OCI-LY7 (cell line): ENCODE measurements around the gene SEM1. TPM values are rescaled to one million over a fixed set of nuclear protein-coding genes. Genes with fewer than 3 reads are reported as not detected.

Experiments
- BruUV-seq: library from RNA; stranded (reverse); fragments of 400-500 nt; replicated peaks from 2 replicates; lab custom pipeline; 2021; lab: Mats Ljungman, UMichigan
- CTCF ChIA-PET: fragments of 300-600 bp; sonication (Branson Sonifier 250); formaldehyde crosslinking; loops from one replicate; lab custom pipeline; 2022; ENCODE audit warnings: antibody characterized with exemption; ENCODE audit not compliant: unreplicated experiment; lab: Charles Lee
- POLR2A ChIA-PET: fragments of 300-600 bp; sonication (Branson Sonifier 250); formaldehyde crosslinking; loops from one replicate; lab custom pipeline; 2022; ENCODE audit warnings: antibody characterized with exemption; lab: Charles Lee
- DNase-seq: peaks from one replicate; pipeline ENCODE4 v3.0.0-alpha.2; 2015; ENCODE audit warnings: low spot score
- H2AFZ ChIP-seq: fragments of 200-600 bp; sonication (generic), shearing (Covaris generic); 2 replicates; pipeline ENCODE4 v1.6.1; 2014; ENCODE audit warnings: mild to moderate bottlenecking, antibody characterized with exemption, low read length, moderate library complexity
- H3K27ac ChIP-seq: fragments of 200-600 bp; sonication (generic); 2 replicates; pipeline ENCODE4 v1.5.1; 2014; ENCODE audit warnings: mixed run types, low read depth, mild to moderate bottlenecking, moderate library complexity, low read length, inconsistent platforms; ENCODE audit not compliant: poor library complexity, severe bottlenecking
- H3K36me3 ChIP-seq: fragments of 200-600 bp; sonication (generic); 2 replicates; pipeline ENCODE4 v1.6.1; 2014; ENCODE audit warnings: mild to moderate bottlenecking, antibody characterized with exemption, low read length, moderate library complexity, mixed read lengths; ENCODE audit not compliant: insufficient read depth
- H3K4me1 ChIP-seq: fragments of 200-600 bp; sonication (generic); 2 replicates; pipeline ENCODE4 v1.5.1; 2014; ENCODE audit warnings: mild to moderate bottlenecking, low read length; ENCODE audit not compliant: insufficient read depth, poor library complexity, severe bottlenecking
- H3K4me2 ChIP-seq: fragments of 200-600 bp; sonication (generic); 2 replicates; pipeline ENCODE4 v1.6.1; 2014; ENCODE audit warnings: mild to moderate bottlenecking, low read length
- H3K4me3 ChIP-seq: fragments of 200-600 bp; sonication (generic); 2 replicates; pipeline ENCODE4 v1.5.1; 2014; ENCODE audit warnings: mild to moderate bottlenecking, low read depth, low read length; ENCODE audit not compliant: poor library complexity, severe bottlenecking
- H3K79me2 ChIP-seq: fragments of 200-600 bp; sonication (generic); 2 replicates; pipeline ENCODE4 v1.6.1; 2016; ENCODE audit warnings: low read depth, mild to moderate bottlenecking, low read length, moderate library complexity, mixed read lengths; ENCODE audit not compliant: insufficient read depth
- H3K9me2 ChIP-seq: fragments of 200-600 bp; sonication (generic); 2 replicates; pipeline ENCODE4 v1.6.1; 2016; ENCODE audit warnings: mild to moderate bottlenecking, low read length, mixed read lengths; ENCODE audit not compliant: insufficient read depth
- H3K9me3 ChIP-seq: fragments of 200-600 bp; sonication (generic); 2 replicates; pipeline ENCODE4 v1.6.1; 2014; ENCODE audit warnings: mild to moderate bottlenecking, mixed run types, low read length, mixed read lengths
- H4K20me1 ChIP-seq: fragments of 200-600 bp; sonication (generic); 2 replicates; pipeline ENCODE4 v1.6.1; 2014; ENCODE audit warnings: mild to moderate bottlenecking, antibody characterized with exemption, low read length, moderate library complexity, mixed read lengths; ENCODE audit not compliant: insufficient read depth
- CTCF ChIP-seq: fragments of 200-600 bp; sonication (generic); conservative IDR thresholded peaks from 2 replicates; pipeline ENCODE4 v1.5.1; 2014; ENCODE audit warnings: mild to moderate bottlenecking, antibody characterized with exemption, low read length, moderate library complexity, mixed read lengths
- EZH2phosphoT487 ChIP-seq: fragments of 200-600 bp; sonication (generic); IDR thresholded peaks from 2 replicates; pipeline ENCODE4 v1.6.1; 2018; ENCODE audit warnings: low read depth, borderline replicate concordance, mild to moderate bottlenecking, mixed run types, antibody characterized with exemption, low read length, moderate library complexity, mixed read lengths
- intact Hi-C: fragments of 100-400 bp; cut with micrococcal nuclease; formaldehyde crosslinking; loops from one replicate; pipeline ENCODE4 v1.10.0; 2022; ENCODE audit not compliant: unreplicated experiment
- total RNA-seq, 2 experiments: library from RNA; depleted of rRNA in 1 of 2; stranded (reverse); fragments of >200 nt in 1 of 2; shearing (Covaris generic) in 1 of 2; gene quantifications; 2 replicates each; pipeline ENCODE4 v1.2.3, GENCODE V29; 2014 to 2022

Gene SEM1
- total RNA-seq, 2 experiments from 2014 or later = 75.9 to 89.8 TPM

GRCh38 chr7:96720843-96721242, 11.2 kb upstream of the SEM1 start:
- H3K4me1 ChIP-seq = no peaks in the 10 kb centered on the region
- no peak overlapping the region for H3K4me2 ChIP-seq
- intact Hi-C loops = no loop called here
- TF ChIP-seq CTCF (no peak), EZH2phosphoT487 (no peak)
- no peak overlapping the region for H3K4me3 ChIP-seq
- POLR2A ChIA-PET = no interaction called here
- no peaks in the 10 kb centered on the region for H4K20me1 ChIP-seq
- H3K9me2 ChIP-seq = no peaks in the 10 kb centered on the region
- H3K79me2 ChIP-seq = no peaks in the 10 kb centered on the region
- no peak overlapping the region for H2AFZ ChIP-seq
- H3K27ac ChIP-seq = no peak overlapping the region
- no peaks in the 10 kb centered on the region for H3K36me3 ChIP-seq
- DNase-seq = no peak
- H3K9me3 ChIP-seq = no peaks in the 10 kb centered on the region; the same call in 1 of the 2 replicates
- no TSS peak for BruUV-seq
- CTCF ChIA-PET = no interaction called here

GRCh38 chr7:96719164-96719563, 9.5 kb upstream of the SEM1 start:
- ChIA-PET POLR2A (interaction anchor here (0.5 to 0.6 kb wide), 2 partner anchors 14 to 914 kb away, joined by 3 to 4 read pairs; no protein-coding TSS in a partner anchor), CTCF (no interaction called here)
- Histone ChIP-seq H3K9me3 (no peaks in the 10 kb centered on the region; the same call in 1 of the 2 replicates), H3K4me1 (no peaks in the 10 kb centered on the region), H3K4me2 (no peak overlapping the region), H2AFZ (no peak overlapping the region), H3K9me2 (no peaks in the 10 kb centered on the region), H3K79me2 (no peaks in the 10 kb centered on the region), H4K20me1 (no peaks in the 10 kb centered on the region), H3K27ac (no peak overlapping the region), H3K36me3 (no peaks in the 10 kb centered on the region), H3K4me3 (no peak overlapping the region)
- no peak for DNase-seq
- intact Hi-C loops = no loop called here
- TF ChIP-seq CTCF = no peak
- no peak for TF ChIP-seq EZH2phosphoT487
- no TSS peak for BruUV-seq

- Histone ChIP-seq H3K4me1 (no peaks in the 10 kb centered on the region), H2AFZ (no peak overlapping the region), H3K4me3 (no peak overlapping the region), H3K27ac (no peak overlapping the region), H3K36me3 (no peaks in the 10 kb centered on the region), H3K9me3 (no peaks in the 10 kb centered on the region; the same call in 1 of the 2 replicates), H4K20me1 (no peaks in the 10 kb centered on the region), H3K79me2 (no peaks in the 10 kb centered on the region), H3K4me2 (no peak overlapping the region), H3K9me2 (no peaks in the 10 kb centered on the region)
- ChIA-PET POLR2A (interaction anchor here (1.1 kb wide), 1 partner anchor 115 kb away, joined by 3 read pairs; no protein-coding TSS in a partner anchor), CTCF (no interaction called here)
- TF ChIP-seq CTCF = no peak
- no peak for TF ChIP-seq EZH2phosphoT487
- BruUV-seq = no TSS peak
- DNase-seq = no peak
- intact Hi-C loops = no loop called here
Measured at GRCh38 chr7:96718107-96719003, 8.7 kb upstream of the SEM1 start.
